Left ventricle myocardium inferior (tissue), 1 donor: Measurements from ENCODE around the gene ISM2. TPM values are rescaled to one million over a fixed set of nuclear protein-coding genes. Genes with fewer than 3 reads are reported as not detected.

Experiments
- DNase-seq: peaks from one replicate; pipeline ENCODE4 v3.0.0-alpha.2; 2020
- H3K27ac ChIP-seq: fragments of 200-600 bp; replicated peaks from 2 replicates; pipeline ENCODE4 v1.8.0; 2021
- H3K27me3 ChIP-seq: fragments of 200-600 bp; 2 replicates; pipeline ENCODE4 v1.8.0; 2021; ENCODE audit warnings: low read depth
- H3K36me3 ChIP-seq: fragments of 200-600 bp; 2 replicates; pipeline ENCODE4 v1.8.0; 2021
- H3K4me1 ChIP-seq: fragments of 200-600 bp; 2 replicates; pipeline ENCODE4 v1.8.0; 2021
- H3K4me3 ChIP-seq: fragments of 200-600 bp; 2 replicates; pipeline ENCODE4 v1.8.0; 2021; ENCODE audit warnings: mild to moderate bottlenecking, moderate library complexity
- H3K9me3 ChIP-seq: fragments of 200-600 bp; replicated peaks from 2 replicates; pipeline ENCODE4 v1.8.0; 2021
- intact Hi-C: fragments of 100-400 bp; cut with micrococcal nuclease; formaldehyde crosslinking; loops from one replicate; pipeline ENCODE4 v1.11.0; 2022
- total RNA-seq: library from RNA; stranded (reverse); fragmentation: NEBNext Ultra II Directional; extraction: Animal tissue kit (Norgen Biotek cat#: 25700); gene quantifications from one replicate; pipeline ENCODE4 v1.2.1, GENCODE V29; 2021
- TF ChIP-seq, protein P1 (sequence below): fragments of 200-600 bp; IDR thresholded peaks from 2 replicates; pipeline ENCODE4 v1.8.0; 2021; ENCODE audit warnings: antibody characterized with exemption, mild to moderate bottlenecking, borderline replicate concordance
- donor health status: DM: no; HTN: yes; CAD: no; lungs with severe emphysema.

The ISM2 gene
- total RNA-seq, 1 donor from 2014 or later = not detected

DNA sequence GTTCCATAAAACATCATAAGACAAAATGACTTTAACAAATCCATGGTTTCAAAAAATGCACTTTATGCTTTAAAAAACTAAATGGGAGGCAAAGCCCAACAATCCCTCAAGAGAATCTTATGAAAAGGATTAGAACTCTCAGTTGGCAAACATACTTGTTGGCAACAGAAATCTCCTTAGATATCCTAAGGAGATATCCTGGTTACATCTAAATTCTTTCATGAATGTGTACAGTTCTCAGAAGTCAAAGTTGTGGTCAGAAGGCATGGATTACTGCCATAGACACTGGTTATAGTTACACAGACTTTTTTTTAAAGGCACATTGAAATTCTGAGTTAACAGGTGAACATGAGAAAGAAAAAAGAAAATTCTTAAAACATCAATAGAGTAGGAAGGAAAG is 17.5 kb upstream of the ISM2 start:
- DNase-seq = no peak
- H3K36me3 ChIP-seq = peaks cover 72% of the 10 kb centered on the region
- no peaks in the 10 kb centered on the region for H3K27me3 ChIP-seq
- H3K9me3 ChIP-seq = no peaks in the 10 kb centered on the region
- H3K4me3 ChIP-seq = no peak overlapping the region
- TF ChIP-seq, protein P1, sequence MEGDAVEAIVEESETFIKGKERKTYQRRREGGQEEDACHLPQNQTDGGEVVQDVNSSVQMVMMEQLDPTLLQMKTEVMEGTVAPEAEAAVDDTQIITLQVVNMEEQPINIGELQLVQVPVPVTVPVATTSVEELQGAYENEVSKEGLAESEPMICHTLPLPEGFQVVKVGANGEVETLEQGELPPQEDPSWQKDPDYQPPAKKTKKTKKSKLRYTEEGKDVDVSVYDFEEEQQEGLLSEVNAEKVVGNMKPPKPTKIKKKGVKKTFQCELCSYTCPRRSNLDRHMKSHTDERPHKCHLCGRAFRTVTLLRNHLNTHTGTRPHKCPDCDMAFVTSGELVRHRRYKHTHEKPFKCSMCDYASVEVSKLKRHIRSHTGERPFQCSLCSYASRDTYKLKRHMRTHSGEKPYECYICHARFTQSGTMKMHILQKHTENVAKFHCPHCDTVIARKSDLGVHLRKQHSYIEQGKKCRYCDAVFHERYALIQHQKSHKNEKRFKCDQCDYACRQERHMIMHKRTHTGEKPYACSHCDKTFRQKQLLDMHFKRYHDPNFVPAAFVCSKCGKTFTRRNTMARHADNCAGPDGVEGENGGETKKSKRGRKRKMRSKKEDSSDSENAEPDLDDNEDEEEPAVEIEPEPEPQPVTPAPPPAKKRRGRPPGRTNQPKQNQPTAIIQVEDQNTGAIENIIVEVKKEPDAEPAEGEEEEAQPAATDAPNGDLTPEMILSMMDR = no peak
- no peak overlapping the region for H3K27ac ChIP-seq
- intact Hi-C loops = no loop called here
- H3K4me1 ChIP-seq = no peaks in the 10 kb centered on the region

GRCh38 chr14:77511486-77512162 is 13.0 kb upstream of the ISM2 start:
- intact Hi-C loops = no loop called here
- Histone ChIP-seq H3K4me3 (no peak overlapping the region), H3K36me3 (peaks cover 74% of the 10 kb centered on the region), H3K27ac (no peak overlapping the region), H3K27me3 (no peaks in the 10 kb centered on the region), H3K4me1 (no peaks in the 10 kb centered on the region), H3K9me3 (no peaks in the 10 kb centered on the region)
- TF ChIP-seq, protein P1 = no peak
- no peak for DNase-seq

DNA sequence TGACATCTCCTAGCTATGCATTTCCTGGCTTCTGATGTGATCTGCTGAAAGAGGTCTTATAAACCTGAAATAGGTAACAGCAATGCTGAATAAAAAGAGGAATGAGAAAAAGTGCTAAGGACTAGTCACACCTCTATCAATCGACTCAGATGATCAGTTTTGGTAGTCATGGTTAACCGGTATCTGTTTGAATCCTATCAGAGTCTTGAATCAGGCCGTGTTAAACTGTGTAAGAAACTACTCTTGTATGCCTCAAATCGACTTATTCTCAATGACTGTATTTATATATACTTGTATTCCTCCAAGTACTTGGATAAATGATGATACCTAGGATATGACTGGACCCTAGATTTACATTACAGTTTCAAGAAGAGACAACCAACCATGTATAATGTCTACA is 10.8 kb upstream of the ISM2 start:
- peaks cover 59% of the 10 kb centered on the region for H3K36me3 ChIP-seq
- intact Hi-C loops = no loop called here
- TF ChIP-seq, protein P1 = no peak
- no peak for DNase-seq
- H3K4me1 ChIP-seq = no peaks in the 10 kb centered on the region
- H3K4me3 ChIP-seq = no peak overlapping the region
- no peak overlapping the region for H3K27ac ChIP-seq
- no peaks in the 10 kb centered on the region for H3K9me3 ChIP-seq
- no peaks in the 10 kb centered on the region for H3K27me3 ChIP-seq

- Histone ChIP-seq H3K4me1 (no peaks in the 10 kb centered on the region), H3K4me3 (no peak overlapping the region), H3K27ac (no peak overlapping the region), H3K36me3 (peaks cover 57% of the 10 kb centered on the region), H3K27me3 (no peaks in the 10 kb centered on the region), H3K9me3 (peaks cover 5% of the 10 kb centered on the region)
- intact Hi-C loops = no loop called here
- no peak for DNase-seq
- TF ChIP-seq, protein P1 = no peak
Measured at GRCh38 chr14:77508876-77509275, 10.3 kb upstream of the ISM2 start.

- TF ChIP-seq, protein P1 = no peak
- H3K27ac ChIP-seq = no peak overlapping the region
- H3K27me3 ChIP-seq = no peaks in the 10 kb centered on the region
- no peaks in the 10 kb centered on the region for H3K4me1 ChIP-seq
- no peak for DNase-seq
- H3K36me3 ChIP-seq = peaks cover 61% of the 10 kb centered on the region
- intact Hi-C loops = no loop called here
- no peak overlapping the region for H3K4me3 ChIP-seq
- H3K9me3 ChIP-seq = peaks cover 11% of the 10 kb centered on the region
Measured at GRCh38 chr14:77508249-77508648, 9.6 kb upstream of the ISM2 start.
